Tibial artery (tissue), 4 donors: ENCODE data around the gene OTOF.

ENCODE experiments used
- DNase-seq, 2 donors: peaks; one replicate each; pipeline ENCODE4 v3.0.0-alpha.2; 2019
- H3K27ac ChIP-seq, 2 donors: fragments of 200-600 bp; sonication (generic) in 1 of 2; 1 replicate in 1 of 2; 2 replicates in 1 of 2; pipeline ENCODE4 v1.5.1; 2018 to 2019; ENCODE audit warnings: mild to moderate bottlenecking in 1 of 2
- H3K27me3 ChIP-seq, 2 donors: fragments of 200-600 bp; sonication (generic) in 1 of 2; one replicate each; pipeline versions ENCODE4 v1.5.1 to v1.6.0; 2016 to 2019
- H3K36me3 ChIP-seq, 3 donors: fragments of 200-600 bp; sonication (generic) in 2 of 3; one replicate each; pipeline ENCODE4 v1.5.1; 2016 to 2019; ENCODE audit warnings: mild to moderate bottlenecking in 2 of 3
- H3K4me1 ChIP-seq, 4 donors: fragments of 200-600 bp; sonication (generic) in 2 of 4; 1 replicate in 3 of 4; 2 replicates in 1 of 4; pipeline ENCODE4 v1.5.1; 2016 to 2019
- H3K4me3 ChIP-seq, 2 donors: fragments of 200-600 bp; sonication (generic) in 1 of 2; 1 replicate in 1 of 2; 2 replicates in 1 of 2; pipeline ENCODE4 v1.5.1; 2018 to 2019; ENCODE audit warnings: mild to moderate bottlenecking in 2 of 2
- H3K9me3 ChIP-seq, 3 donors: fragments of 200-600 bp; sonication (generic) in 1 of 3; one replicate each; pipeline ENCODE4 v1.5.1; 2016 to 2019
- CTCF ChIP-seq, 2 experiments: fragments of 200-600 bp in 1 of 2; fragments of 450-650 bp in 1 of 2; IDR thresholded peaks; one replicate each; pipeline ENCODE4 v1.5.1; 2017 to 2019; ENCODE audit warnings: antibody characterized with exemption in 2 of 2, mild to moderate bottlenecking in 1 of 2, moderate library complexity in 1 of 2
- intact Hi-C: fragments of 100-400 bp; cut with DNase I; formaldehyde crosslinking; loops from one replicate; pipeline ENCODE4 v1.15.0; 2023; ENCODE audit warnings: low total_unique reads

Gene OTOF

DNA sequence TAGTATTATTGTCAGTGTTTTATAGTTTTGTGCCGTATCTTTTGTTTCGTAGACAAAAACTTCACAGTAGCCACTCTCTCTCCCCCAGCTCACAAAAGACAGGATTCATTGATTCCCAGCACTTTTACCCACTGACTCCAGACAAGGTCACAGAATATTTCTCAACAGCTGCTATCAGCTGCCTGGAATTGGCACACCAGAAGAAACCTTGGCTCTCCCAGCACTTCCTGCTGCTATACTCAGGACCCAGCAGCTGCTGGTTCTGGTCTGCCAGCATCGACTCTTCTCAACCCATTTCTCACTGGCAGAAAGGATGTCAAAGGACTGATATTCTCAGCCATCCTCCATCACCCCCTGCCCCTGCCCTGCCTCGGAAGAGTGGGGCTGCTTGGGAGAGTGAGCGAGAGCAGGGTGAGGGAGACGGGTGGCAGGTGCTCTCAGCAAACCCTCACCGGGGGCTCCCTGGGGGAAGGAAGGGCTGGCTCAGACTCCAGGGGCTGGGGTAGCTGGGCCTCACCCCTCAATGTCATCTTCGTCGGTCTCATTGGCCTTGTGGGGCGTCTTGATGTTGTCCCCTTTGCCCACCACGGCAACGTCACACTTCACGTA is 6.1 kb upstream of the OTOF start:
- no peaks in the 10 kb centered on the region for H3K4me1 ChIP-seq
- peaks cover 0 to 10% of the 10 kb centered on the region in 2 donors for H3K27me3 ChIP-seq
- H3K36me3 ChIP-seq: no peaks in the 10 kb centered on the region
- no peak overlapping the region for H3K27ac ChIP-seq
- H3K9me3 ChIP-seq: no peaks in the 10 kb centered on the region
- intact Hi-C loops: no loop called here
- no peak for DNase-seq
- TF ChIP-seq CTCF (IDR thresholded peaks at IDR 0.05): no peak
- H3K4me3 ChIP-seq: no peak overlapping the region

GRCh38 chr2:26483516-26483915 is 5.6 kb upstream of the OTOF start:
- Histone ChIP-seq H3K9me3 (no peaks in the 10 kb centered on the region), H3K4me1 (no peaks in the 10 kb centered on the region), H3K27ac (no peak overlapping the region), H3K36me3 (no peaks in the 10 kb centered on the region), H3K27me3 (peaks cover 0 to 10% of the 10 kb centered on the region in 2 donors), H3K4me3 (no peak overlapping the region)
- intact Hi-C loops: no loop called here
- no peak for DNase-seq
- no peak for TF ChIP-seq CTCF (IDR thresholded peaks at IDR 0.05)

DNA sequence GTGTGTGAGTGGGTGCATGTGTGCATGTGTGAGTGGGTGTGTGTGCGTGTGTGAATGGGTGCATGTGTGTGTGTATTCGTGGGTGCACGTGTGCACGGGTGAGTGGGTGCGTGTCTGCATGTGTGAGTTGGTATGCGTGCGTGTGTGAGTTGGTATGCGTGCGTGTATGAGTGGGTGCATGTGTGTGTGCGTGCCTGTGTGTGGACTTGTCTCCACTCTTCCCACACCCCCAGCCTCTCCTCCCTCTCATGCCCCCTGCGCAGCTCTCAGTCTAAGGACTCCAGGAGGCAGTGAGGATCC is 5.1 kb upstream of the OTOF start:
- Histone ChIP-seq H3K27me3 (peaks cover 0 to 10% of the 10 kb centered on the region in 2 donors), H3K36me3 (no peaks in the 10 kb centered on the region), H3K4me1 (no peaks in the 10 kb centered on the region), H3K4me3 (no peak overlapping the region), H3K27ac (no peak overlapping the region), H3K9me3 (no peaks in the 10 kb centered on the region)
- TF ChIP-seq CTCF (IDR thresholded peaks at IDR 0.05): no peak
- intact Hi-C loops: no loop called here
- no peak for DNase-seq

GRCh38 chr2:26482211-26483026 is 4.5 kb upstream of the OTOF start:
- Histone ChIP-seq H3K27me3 (peaks cover 0 to 10% of the 10 kb centered on the region in 2 donors), H3K36me3 (no peaks in the 10 kb centered on the region), H3K4me3 (no peak overlapping the region), H3K9me3 (no peaks in the 10 kb centered on the region), H3K27ac (no peak overlapping the region), H3K4me1 (peaks cover 0 to 4% (median 0%) of the 10 kb centered on the region in 4 donors)
- no peak for TF ChIP-seq CTCF (IDR thresholded peaks at IDR 0.05)
- DNase-seq: no peak
- intact Hi-C loops: no loop called here

GRCh38 chr2:26481706-26482105 is 3.8 kb upstream of the OTOF start:
- Histone ChIP-seq H3K36me3 (no peaks in the 10 kb centered on the region), H3K27me3 (peaks cover 0 to 10% of the 10 kb centered on the region in 2 donors), H3K4me1 (peaks cover 0 to 4% (median 0%) of the 10 kb centered on the region in 4 donors), H3K27ac (no peak overlapping the region), H3K4me3 (no peak overlapping the region), H3K9me3 (no peaks in the 10 kb centered on the region)
- no peak for DNase-seq
- no peak for TF ChIP-seq CTCF (IDR thresholded peaks at IDR 0.05)
- intact Hi-C loops: no loop called here
